Cardiac muscle cell (in vitro differentiated cells and primary cell): ENCODE measurements around the gene PID1. TPM values are rescaled to one million over a fixed set of nuclear protein-coding genes. Genes with fewer than 3 reads are reported as not detected.
A peak's percentile ranks its signal among the peaks of the same experiment; 100 is the strongest.

Experiments
- DNase-seq, 2 donors: peaks; one replicate each; pipeline versions ENCODE4 v3.0.0 to v3.0.0-alpha.2; 2010 to 2017; ENCODE audit warnings: low read depth in 1 of 2, low spot score in 1 of 2
- H3K27ac ChIP-seq: fragments of 200-600 bp; sonication (generic); 2 replicates; pipeline ENCODE4 v1.5.1; 2016
- H3K27me3 ChIP-seq: fragments of 200-600 bp; sonication (generic); 2 replicates; pipeline ENCODE4 v1.6.0; 2016; ENCODE audit warnings: control low read depth
- H3K36me3 ChIP-seq: fragments of 200-600 bp; sonication (generic); 2 replicates; pipeline ENCODE4 v1.5.1; 2016; ENCODE audit warnings: control low read depth
- H3K4me1 ChIP-seq: fragments of 200-600 bp; sonication (generic); 2 replicates; pipeline ENCODE4 v1.8.1; 2017; ENCODE audit warnings: low read depth, mild to moderate bottlenecking, mixed run types
- H3K4me3 ChIP-seq: fragments of 200-600 bp; sonication (generic); 2 replicates; pipeline ENCODE4 v1.5.1; 2016; ENCODE audit warnings: mild to moderate bottlenecking
- H3K9me3 ChIP-seq: fragments of 200-600 bp; sonication (generic); 2 replicates; pipeline ENCODE4 v1.5.1; 2017; ENCODE audit warnings: low read depth, mild to moderate bottlenecking, control low read depth
- polyA plus RNA-seq: library from polyadenylated mRNA; unstranded; fragments of >200 nt; fragmentation: Nextera tagmentation; extraction: Ambion mirVana; gene quantifications from 2 replicates; pipeline ENCODE4 v1.2.1, GENCODE V29; 2016
- total RNA-seq: library from RNA; depleted of rRNA; stranded (reverse); fragments of >200 nt; gene quantifications from 2 replicates; pipeline ENCODE4 v1.2.3, GENCODE V29; 2016
- TF ChIP-seq, protein P1 (sequence below): IDR thresholded peaks from 2 replicates; pipeline ENCODE4 v1.5.1; 2012; ENCODE audit warnings: low read depth, mild to moderate bottlenecking, low read length

PID1 gene
- total and polyA plus RNA-seq, 2 experiments from 2014 or later = 0.42 to 0.43 TPM

DNA sequence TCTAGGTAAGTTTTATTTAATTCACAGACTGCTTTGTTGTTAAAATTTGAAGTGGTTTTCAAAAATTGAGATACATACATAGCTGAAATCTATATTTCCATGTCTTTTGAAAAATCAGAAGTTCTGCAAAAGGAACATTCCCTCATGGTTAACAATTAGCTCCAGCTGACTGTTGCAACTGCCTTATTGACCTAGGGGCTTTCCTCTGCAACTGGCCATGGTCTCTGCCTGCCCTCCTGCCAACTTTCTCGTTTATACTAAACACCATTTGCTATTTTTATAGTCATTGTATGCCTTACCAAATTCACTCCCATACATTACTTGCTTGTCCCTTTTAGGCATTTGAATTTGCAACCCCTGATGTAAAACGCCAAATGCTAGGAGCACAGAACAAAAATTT lies 107.2 kb downstream of the PID1 start:
- H3K9me3 ChIP-seq = no peaks in the 10 kb centered on the region
- H3K36me3 ChIP-seq = no peaks in the 10 kb centered on the region
- H3K27ac ChIP-seq = no peak overlapping the region
- no peak overlapping the region for H3K4me3 ChIP-seq
- DNase-seq = no peak
- H3K4me1 ChIP-seq = no peaks in the 10 kb centered on the region
- no peaks in the 10 kb centered on the region for H3K27me3 ChIP-seq
- TF ChIP-seq, protein P1, sequence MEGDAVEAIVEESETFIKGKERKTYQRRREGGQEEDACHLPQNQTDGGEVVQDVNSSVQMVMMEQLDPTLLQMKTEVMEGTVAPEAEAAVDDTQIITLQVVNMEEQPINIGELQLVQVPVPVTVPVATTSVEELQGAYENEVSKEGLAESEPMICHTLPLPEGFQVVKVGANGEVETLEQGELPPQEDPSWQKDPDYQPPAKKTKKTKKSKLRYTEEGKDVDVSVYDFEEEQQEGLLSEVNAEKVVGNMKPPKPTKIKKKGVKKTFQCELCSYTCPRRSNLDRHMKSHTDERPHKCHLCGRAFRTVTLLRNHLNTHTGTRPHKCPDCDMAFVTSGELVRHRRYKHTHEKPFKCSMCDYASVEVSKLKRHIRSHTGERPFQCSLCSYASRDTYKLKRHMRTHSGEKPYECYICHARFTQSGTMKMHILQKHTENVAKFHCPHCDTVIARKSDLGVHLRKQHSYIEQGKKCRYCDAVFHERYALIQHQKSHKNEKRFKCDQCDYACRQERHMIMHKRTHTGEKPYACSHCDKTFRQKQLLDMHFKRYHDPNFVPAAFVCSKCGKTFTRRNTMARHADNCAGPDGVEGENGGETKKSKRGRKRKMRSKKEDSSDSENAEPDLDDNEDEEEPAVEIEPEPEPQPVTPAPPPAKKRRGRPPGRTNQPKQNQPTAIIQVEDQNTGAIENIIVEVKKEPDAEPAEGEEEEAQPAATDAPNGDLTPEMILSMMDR = no peak

DNA sequence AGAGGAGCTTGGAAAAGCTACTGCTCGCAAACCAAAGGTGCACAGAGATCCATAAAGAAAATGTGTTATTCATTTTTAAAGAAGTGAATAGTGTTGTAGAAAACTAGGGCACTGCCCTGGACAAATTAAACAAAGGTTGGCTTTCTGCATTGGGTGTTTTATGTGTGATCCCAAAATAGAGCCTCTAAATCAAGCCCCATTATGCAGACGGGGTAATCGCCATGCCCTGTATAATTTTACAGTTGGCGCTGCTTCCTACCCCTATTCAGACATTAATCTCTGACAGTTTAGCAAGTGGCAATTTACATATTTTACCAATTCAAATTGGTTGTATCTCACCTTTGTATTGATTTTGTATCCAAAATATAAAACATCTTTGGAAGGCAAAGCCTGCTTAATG lies 109.1 kb downstream of the PID1 start:
- Histone ChIP-seq H3K27me3 (no peaks in the 10 kb centered on the region), H3K4me1 (no peaks in the 10 kb centered on the region), H3K4me3 (no peak overlapping the region), H3K9me3 (no peaks in the 10 kb centered on the region), H3K36me3 (no peaks in the 10 kb centered on the region), H3K27ac (no peak overlapping the region)
- no peak for DNase-seq
- TF ChIP-seq, protein P1 = no peak

DNA sequence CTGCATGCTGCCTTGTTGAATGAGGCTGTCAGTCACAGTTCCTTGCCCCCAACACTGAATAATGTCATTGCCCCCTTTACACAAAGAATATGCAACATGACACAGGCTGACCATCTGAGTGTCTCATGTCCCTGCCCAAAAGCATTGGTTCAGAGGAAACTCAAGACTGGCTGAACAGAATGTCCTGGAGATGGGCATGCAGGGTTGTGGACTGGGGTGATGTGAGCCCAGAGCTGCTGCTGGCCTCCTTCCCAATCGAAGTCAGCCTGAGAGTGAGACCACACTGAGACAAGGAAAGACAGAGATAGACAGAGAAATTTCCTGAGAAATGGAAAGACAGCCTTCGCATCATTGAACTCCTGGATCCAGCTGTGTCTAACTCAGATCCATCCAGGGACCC lies 110.1 kb downstream of the PID1 start:
- Histone ChIP-seq H3K27me3 (no peaks in the 10 kb centered on the region), H3K27ac (no peak overlapping the region), H3K9me3 (no peaks in the 10 kb centered on the region), H3K4me1 (no peaks in the 10 kb centered on the region), H3K4me3 (no peak overlapping the region), H3K36me3 (no peaks in the 10 kb centered on the region)
- DNase-seq = no peak
- TF ChIP-seq, protein P1 = no peak

DNA sequence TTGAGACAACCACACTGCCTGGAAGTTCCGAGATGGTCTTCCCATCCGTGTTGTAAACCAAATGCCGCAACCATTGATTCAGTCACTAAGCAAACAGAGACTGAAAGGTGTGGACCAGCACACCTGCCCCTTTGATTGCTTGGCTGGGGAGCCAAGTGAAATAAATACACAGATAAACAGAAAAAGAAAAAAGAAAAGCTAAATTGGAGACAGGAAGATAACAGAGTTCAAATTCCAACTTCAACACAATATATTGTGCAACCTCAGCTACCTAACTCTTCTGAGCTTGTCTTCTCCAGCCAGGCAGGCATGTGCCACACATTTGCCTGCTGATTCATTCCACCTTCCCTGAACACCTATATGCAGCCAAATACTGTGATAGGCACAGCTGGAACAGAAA lies 110.9 kb downstream of the PID1 start:
- Histone ChIP-seq H3K9me3 (no peaks in the 10 kb centered on the region), H3K4me1 (no peaks in the 10 kb centered on the region), H3K27me3 (no peaks in the 10 kb centered on the region), H3K27ac (no peak overlapping the region), H3K36me3 (no peaks in the 10 kb centered on the region), H3K4me3 (no peak overlapping the region)
- TF ChIP-seq, protein P1 = no peak
- no peak for DNase-seq

DNA sequence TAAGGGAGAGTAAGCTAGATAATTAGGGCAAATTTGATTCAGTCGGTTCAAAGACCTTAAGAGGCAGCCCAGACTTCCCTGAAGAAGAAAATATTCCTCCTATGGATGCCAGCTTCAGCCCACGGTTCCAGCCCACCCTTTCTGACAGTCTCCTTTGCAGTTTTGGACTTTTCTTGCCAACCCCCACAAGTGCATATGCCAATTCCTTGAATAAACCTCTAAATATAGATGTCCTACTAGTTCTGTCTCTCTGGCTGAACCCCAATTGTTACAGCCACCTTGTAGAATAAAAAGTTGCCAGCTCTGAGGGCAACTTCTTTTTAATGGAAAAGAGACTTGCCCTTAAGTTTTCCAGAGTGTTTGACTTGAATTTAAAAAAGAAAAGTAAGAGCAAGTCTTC lies 111.7 kb downstream of the PID1 start:
- Histone ChIP-seq H3K27ac (no peak overlapping the region), H3K36me3 (no peaks in the 10 kb centered on the region), H3K4me1 (no peaks in the 10 kb centered on the region), H3K4me3 (no peak overlapping the region), H3K27me3 (no peaks in the 10 kb centered on the region), H3K9me3 (no peaks in the 10 kb centered on the region)
- TF ChIP-seq, protein P1 = no peak
- no peak for DNase-seq

DNA sequence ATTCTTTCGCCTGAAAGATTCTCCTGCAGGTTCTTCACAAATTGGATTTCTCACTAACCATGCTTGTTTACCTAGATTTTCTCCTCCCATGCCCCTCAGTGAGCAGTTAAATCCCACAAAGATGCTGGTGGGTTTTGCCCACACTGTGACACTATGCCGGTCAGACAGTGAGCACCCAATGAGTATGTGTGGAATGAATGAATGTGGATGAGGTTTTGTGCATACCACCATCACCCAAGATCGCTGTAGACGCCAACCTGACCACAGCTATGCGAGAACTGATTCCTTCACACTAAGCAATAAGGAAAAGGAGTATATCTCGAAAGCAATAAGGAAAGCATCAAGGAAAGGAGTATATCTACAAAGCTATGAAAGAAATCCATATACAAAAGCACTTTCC lies 116.7 kb downstream of the PID1 start:
- H3K36me3 ChIP-seq = no peaks in the 10 kb centered on the region
- TF ChIP-seq, protein P1 = no peak
- H3K4me3 ChIP-seq = no peak overlapping the region
- no peaks in the 10 kb centered on the region for H3K9me3 ChIP-seq
- no peaks in the 10 kb centered on the region for H3K4me1 ChIP-seq
- peak in 1 of 2 donors; percentile 18 for DNase-seq
- no peaks in the 10 kb centered on the region for H3K27me3 ChIP-seq
- H3K27ac ChIP-seq = no peak overlapping the region
